Central memory CD4-positive, alpha-beta T cell (primary cell): ENCODE results near the gene VIPR2.

Source experiments
- DNase-seq: peaks from one replicate; pipeline ENCODE4 v3.0.0; 2022

The VIPR2 gene

DNA sequence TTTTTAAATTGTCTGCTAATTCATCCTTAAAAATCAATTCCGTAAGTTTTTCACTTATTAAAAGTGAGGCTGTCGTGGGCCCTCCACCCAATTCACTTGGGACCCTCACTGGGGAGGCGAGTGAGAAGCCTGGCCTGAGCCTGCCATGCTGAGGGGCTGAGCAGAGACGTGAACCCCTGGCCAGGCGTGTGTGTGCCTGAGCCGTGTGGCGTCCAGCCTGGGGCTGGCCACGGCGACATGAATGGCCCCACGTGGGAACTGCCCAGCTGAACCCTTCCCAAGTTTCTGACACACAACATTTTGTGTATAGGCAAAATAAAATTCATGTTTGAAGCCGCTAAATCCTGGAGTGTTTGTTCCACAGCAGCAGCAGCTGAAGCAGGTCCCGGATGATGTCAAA lies 13.0 kb upstream of the VIPR2 start:
- no peak for DNase-seq

DNA sequence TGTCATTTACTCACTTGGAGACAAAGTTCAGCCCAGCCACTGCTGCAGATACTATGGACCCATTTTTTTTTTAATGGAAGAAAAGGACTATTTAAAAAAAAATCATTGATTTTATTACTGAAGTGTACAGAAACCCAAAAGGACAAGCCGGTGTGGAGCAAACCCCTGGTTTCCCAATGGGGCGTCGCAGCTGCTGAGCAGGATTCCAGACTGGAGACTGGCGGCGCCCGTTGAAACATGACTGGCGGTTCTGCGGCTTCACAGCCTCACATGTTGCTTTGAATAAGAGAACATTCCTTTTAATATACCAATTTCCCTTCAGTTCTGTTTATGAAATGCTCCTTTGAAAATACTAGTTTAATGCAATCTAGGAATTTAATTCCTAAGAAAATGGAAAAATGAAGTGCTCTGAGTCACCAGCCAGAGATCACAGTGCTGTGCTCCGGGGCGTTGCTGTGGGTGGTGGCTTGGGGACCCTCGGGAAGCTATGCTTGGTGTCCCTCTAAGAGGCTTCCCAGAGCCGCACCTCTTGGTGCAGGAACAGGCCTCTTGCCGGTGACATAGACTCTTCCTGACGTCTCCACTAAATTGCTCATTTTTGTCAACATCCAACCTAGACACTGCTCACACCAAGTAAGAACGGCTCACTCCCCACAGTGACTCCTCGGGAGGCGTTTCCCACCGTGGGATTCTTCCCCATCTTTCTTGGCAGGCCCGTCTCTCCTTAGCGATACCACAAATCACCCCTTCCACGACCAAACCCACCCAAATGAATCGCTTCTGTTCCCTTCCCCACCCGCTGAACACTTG lies 12.0 kb upstream of the VIPR2 start:
- no peak for DNase-seq

DNA sequence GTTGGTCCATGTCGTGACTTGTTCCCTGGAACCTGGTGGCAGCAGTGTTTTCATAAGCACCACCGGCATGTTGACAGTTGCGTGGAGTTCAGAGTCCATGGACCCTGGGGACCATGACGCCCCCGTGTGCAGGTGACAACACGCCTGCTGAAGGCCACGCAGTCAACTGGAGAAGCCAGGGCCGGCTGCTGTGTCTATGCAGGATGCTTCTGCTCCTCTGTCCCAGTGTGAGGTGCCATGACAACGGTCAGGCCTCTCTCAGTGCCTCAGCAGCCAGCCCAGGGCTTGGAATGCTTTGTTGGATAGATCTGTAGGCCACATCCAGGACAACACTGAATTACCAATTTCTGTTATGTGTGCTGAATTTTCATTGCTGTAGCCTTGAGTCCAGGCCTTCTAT lies 10.7 kb upstream of the VIPR2 start:
- no peak for DNase-seq

DNA sequence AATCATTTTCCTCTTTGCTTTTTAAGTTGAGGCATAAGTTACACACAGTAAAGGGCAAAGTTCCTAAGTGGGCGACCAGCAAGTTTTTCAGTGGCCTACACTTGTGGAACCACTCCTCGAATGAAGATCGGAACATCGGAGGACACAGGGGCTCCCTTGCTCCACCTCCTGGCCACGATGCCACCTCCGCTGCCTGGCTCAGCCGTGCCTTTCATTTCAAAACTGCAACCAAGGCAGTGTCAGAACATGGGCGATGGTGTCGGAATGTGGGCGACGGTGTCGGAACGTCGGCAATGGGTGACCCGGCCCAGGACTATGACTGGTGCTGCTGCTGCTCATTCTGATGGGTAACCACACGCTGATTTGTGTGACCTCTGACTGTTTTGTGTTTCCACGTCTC lies 9.6 kb upstream of the VIPR2 start:
- no peak for DNase-seq

DNA sequence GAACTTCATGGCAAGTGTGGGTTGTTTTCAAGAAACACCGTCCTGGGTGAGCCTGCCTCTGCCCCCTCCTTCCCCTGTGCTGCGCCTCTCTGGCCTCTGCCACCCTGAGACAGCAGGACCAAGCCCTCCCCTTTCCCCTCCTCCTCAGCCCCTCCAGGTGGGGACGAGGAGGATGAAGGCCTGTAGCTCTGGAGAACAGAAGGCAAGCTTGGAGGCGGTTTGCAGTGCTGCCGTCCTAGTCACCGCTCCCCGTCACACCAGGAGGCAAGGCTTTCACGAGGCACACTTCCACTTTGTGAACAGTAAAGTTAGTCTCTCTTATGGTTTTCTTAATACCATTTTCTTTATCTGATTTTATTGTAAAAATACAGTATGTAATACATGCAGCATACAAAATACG lies 8.8 kb upstream of the VIPR2 start:
- no peak for DNase-seq

DNA sequence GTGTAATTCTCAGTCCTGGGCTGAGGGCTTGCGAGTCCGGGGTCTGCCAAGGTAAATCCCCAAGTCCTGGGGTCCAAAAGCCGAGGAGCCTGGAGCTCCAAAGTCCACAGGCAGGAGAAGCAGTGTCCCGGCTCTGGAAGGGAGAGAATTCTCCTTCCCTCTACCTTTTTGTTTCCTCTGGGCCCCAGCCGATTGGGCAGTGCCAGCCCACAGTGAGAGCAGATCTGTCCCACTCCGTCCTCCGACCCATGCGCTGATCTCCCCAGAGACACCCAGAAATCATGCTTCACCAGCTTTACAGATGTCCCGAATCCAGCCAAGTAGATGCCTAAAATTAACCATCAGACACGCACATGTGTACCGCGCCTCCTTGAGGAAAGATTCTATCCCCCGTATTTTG lies 8.1 kb upstream of the VIPR2 start:
- no peak for DNase-seq

DNA sequence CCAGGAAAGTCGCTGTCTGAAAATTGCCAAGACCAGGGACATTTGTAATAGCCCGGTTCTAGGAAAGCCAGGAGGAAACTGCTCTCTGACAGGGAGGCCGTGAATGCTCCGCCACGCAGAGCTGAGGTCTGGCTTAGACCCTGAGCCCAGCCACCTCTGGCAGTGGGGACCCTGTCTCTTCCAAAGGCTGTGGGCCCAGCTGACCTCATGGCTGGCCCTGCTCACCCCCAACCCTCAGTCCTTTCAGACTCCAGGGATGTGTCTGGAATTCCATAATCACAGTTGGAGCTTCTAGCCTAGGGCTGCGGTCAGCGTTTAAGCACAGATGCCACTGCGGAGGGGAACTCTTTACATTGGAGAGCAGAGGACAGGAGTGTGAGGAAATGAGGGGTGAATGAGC lies 6.6 kb upstream of the VIPR2 start:
- no peak for DNase-seq

DNA sequence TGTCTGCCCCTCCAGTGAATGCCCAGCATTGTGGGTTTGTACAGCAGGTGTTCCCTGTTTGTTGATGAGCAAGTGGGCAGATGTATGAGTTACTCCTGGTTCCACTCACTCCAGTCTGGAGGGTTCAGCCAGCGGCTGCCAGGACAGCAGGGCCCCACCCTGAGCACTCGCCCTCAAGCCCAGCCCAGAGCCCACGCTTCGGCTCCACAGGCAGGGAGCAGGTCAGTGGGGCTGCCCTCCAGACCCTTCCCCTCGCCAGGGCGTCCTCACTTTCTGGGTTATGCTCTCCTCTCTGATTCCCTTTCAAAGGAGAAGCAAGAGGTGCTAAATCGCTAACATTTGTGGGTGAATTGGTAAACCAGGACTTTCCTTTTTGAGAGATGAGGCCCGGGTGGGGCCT lies 4.8 kb upstream of the VIPR2 start:
- DNase-seq, result no peak

DNA sequence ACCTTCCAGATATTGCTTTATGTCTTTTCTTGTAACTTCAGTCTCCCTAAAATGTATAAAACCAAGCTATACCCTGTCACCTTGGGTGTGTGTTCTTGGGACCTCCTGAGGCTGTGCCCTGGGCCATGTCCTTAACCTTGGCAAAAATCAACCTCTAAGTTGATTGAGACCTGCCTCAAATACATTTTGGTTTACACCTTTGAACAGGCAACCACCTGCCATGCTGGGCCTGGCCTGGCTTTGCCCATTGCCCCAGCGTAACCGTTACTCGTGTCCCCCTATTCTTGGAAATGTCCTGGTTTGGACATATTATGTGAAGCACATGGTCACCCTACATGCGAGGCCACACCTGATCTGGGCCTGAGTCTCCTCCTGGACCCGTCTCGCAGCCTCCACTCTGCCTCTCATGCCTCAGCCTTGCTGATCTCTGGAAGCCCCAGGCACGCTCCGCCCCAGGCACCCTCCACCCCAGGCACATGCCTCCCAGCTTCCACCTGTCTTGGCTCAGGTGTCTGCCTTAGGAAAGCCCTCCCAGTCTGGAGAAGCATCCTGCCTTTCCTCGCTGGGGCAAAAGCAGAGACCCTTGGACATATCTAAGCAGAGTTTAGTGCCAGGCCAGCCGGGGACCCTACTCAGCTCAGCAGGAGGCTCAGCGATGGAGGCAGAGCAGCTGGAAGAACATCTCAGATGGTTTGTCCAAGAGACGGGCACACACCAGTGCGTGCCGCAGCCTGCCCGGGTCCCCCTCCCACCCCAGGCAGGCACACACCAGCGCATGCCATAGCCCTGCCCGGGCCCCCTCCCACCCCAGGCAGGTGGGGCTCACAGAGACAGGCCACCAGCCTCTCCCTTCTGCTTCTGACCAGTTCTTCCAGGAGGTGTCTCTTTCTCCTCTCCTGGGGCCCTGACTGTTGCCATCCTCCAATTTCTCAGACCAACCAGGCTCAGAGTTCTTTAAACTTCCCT lies 4.0 kb upstream of the VIPR2 start:
- DNase-seq, result no peak

DNA sequence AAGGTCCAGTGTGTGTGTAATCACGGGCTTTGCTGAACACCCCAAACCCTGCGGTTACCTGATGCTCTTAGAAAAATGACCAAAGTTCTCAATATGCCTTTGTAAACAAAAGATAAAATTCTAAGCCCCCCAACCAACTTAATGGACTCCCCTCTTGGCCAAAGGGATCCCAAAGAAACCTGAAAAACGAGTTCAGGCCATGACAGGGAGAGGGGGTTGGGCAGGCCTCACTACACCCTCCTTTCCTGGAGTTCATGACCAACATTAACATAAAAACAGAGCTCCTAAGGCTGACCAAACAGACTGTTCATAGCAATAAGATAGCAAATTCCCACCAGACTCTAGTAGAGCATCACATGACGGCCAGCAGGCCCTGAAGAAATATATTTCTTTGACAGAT lies 3.0 kb upstream of the VIPR2 start:
- DNase-seq, result no peak

DNA sequence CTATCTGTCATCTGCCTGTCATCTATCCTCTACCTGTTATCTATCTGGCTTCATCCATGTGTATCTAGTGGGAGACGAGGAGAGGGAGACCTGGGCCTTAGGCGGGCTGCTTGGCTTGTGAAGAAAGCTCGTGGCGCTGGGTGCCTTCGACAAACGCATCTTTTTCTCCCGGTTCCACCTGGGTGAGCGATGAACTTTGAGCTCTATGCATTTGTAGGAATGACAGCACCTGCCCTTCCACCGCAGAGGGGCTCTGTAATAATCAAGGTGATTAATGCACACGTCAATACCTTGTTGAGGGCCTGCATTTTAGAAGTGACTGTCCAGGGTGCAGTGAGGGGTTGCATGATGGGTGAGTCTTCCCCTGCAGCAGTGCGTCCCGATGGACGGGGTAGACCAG lies 2.6 kb upstream of the VIPR2 start:
- no peak for DNase-seq

DNA sequence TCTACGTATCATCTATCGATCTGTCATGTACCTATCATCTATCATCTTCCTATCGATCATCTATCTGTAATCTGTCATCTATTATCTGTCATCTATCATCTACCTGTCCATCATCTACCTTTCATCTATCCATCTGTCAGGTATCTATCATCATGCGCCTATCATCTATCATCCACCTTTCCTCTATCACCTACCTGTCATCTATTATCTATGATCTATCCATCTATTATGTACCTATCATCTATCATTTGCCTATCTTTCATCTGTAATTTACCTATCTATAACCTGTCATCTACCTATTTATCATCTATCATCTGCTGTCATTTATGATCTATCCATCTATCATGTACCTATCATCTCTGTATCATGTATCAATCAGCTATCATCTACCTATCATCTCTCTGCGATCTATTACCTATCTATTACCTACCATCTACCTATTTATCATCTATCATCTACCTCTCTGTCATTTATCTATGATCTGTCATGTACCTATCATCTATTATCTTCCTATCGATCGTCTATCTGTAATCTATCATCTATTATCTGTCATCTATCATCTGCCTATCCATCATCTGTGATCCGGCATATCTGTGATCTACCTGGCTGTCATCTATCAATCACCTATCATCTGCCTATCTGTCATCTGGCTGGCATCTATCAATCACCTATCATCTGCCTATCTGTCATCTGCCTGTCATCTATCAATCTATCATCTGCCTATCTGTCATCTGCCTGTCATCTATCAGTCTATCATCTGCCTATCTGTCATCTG lies 1.6 kb upstream of the VIPR2 start:
- no peak for DNase-seq

DNA sequence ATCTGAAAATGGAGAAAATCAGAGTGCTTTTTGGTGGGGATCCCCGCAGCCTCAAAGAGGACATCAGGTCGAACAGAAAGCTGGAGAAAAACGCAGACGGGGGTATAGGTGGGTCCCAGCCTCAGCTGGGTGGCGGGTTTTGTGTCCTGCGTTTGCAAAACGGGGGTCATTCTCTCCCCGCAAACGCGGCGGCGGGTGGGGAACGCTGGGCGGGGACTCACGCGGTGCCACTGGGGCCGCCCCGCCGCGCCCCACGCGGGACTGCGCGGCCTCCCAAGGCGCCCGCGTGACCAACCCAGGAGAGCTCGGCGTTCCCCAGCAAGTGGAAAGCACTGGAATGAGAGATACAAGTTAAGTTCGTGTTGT lies 806 bp upstream of the VIPR2 start:
- DNase-seq, result no peak

DNA sequence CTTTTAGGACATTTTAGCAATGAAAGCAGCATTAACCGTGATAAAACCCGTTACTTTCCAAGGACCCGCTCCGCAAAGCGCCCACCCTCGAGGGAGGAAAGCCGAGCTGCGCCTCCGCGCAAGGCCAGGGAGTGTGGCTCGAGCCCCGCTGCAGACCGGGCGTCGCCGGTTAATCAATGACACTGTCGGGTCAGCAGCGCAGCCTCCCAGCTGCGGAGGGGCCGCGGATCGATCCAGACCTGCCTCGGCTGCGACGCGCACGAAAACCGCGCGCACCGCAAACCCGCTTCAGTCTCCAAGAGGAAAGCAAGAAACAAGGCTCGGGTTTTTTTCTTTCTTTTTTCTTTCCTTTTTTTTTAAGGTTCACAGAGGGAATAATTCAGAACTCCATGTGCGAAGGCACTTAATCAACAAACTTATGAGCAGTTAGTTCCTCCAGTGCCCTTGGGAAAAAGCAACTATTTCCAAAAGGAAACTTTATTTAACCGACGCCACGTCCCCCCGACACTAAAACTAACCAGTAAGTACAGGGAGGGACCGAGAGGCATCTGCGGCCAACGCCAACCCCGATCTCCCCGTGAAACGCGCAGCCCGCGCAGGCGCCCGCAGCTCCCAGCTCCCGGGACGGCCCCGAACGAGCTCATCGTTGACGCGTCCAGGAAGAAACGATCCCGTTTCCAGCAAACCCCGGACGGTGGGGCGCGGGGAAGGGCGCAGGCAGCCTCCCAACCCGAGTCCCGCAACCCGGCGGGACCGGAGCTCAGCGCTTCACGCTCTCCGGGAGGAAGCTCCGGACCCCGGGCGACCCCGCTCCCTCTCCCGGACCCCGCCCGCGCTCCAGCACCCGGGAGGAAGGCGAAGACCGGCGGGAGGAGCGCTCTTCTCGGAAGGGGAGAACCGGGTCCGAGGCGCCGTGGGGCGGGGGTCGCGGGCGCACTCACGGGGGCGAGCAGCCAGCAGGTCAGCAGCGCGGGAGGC lies 598 bp downstream of the VIPR2 start:
- DNase-seq, result no peak

DNA sequence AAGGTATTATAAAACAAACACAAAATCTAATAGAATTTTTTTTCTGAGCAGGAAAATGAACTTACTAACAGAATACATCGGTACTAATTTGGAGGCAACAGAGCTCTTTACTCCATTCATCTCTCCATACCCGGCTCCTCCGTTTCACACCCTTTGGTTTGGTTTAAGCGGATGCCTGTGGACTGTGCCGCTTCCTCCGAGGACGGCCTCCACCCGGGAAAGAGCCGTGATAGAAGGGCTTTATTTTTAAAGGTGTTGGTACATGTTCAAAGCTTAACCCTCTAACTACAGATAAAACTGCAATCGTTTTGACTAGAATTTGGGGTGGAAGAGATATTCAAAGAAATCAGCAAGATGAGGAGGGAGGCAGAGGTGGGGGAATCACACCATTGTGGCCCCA lies 1.9 kb downstream of the VIPR2 start:
- DNase-seq, result no peak

DNA sequence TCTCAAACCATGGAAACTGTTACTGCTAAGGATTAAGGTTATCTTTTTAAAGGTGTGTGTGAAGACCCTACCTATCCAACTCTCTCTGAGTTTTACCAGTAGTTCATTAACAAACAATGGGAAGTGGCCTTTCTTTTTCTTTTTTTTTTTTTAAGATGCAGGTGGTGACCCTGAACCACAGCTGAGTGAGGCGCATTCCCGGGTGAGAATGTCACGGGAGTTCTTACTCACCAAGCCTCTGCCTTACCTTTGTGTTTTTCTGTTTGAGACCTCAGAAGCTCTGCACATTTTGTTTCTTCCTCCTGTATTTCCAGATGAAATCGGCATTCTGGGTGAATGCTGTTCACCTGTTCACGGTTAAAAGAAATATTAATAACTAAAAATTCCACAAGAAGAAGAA lies 2.5 kb downstream of the VIPR2 start:
- DNase-seq, result no peak

DNA sequence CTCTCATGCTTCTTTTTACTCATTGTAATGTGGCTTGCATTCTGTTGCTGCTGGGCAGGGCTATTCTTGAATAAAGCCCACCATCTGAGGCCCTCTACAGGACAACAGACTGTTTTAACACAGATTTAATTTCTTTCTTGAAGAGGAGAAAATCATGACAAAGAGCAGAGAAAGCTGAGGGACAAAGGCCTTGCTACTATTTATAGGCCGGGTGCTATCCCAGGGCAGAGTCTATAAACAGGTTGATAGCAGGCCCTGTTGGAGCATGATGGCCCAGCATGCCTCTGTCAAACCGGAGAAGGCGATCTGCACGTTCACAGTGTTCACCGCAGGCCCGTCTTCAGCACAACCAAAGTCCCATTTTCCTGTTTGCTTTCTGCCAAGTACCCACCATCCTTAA lies 3.0 kb downstream of the VIPR2 start:
- no peak for DNase-seq

DNA sequence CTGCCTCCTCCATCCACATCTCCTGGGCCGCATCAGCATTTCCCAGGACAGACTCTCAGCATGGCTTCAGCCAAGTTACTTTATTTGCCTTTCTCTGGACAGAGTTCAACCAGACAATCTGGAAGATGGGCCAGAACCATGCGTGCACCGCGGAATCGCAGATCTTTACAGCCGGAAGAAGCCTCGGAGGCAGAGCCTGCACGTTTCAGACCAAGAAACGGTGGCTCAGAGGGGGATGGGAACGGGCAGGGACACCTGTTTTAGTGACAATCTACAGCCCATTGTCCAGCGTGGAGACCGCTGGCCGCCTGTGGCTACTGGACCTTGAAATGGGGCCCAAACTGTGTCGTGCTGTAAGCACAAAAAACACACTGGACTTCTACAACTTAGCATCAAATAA lies 3.5 kb downstream of the VIPR2 start:
- no peak for DNase-seq

DNA sequence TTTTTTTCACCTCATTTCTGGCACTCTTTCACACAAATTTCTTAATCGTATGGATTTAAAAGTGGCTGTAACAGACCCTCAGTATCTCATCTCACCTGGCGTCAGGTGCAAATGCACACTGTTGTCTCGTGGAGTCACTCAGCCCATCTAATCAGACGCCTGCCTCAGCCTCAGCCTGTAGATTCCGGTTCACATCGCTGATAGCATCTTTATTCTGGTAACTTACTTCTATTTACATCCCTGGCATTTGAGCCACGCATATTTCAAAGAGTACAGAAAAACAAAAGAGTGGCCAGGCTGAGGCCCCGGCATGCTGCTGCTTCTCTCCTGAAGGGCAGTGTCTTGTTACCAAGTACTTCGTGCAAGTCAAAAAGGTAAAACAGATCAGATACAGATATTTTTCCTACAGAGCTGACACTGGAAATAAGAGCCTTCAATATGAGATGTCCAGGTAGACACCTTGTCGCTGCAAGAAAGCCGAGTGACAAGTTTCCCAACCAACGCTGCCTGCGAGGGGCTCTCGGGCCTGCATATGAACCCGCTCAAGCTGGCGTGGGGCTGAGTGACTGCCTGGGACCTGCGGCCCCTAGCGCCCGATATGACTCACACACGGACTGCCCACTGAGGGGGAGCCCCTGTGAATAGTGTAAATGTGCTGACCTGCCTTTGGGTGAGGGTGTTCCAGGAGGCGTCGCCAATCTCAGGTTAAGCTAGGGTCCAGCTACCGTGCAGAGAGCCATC lies 4.3 kb downstream of the VIPR2 start:
- DNase-seq, result no peak

DNA sequence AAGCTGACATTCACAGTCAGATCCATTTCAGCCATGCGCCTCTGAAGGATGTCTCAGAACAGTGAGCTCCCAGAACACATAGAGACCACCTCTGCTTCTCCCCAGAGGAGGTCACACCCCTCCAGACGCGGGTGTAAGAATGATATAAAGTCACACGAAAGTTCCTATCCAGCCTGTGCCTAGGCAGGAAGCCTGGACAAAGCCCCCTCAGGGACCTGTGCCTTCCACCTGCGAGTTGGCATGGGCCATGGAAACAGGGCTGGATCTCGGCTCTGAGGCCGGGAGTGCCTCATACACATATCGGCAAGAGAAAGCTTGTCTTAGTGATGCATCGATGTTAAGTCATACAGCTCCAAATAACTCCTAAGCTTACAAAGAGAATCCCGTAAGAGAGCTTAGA lies 5.0 kb downstream of the VIPR2 start:
- DNase-seq, result no peak

DNA sequence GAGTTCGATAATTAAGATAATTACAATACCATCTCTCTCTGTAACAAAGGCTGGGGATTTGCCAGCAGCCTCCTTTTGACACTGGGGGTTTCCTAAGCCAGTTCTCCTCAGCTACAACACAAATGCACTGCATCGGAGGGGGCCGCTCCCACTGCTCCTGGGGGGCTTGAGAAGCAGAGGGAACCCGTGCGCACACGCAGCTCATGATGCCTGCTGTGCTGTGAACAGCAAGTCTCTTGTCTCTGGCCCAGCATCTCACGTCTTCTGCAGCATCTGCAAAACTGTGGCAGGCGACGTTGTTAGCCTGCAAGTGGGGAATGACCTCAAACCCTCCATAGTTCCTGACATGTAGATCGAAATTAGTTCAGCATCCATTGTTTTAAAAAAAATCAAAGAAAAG lies 5.5 kb downstream of the VIPR2 start:
- DNase-seq, result no peak
